ENCODE results near the gene EXOC6.
"Not testable (repeated sequence)": the region's sequence is repeated elsewhere in the genome, so short reads cannot be mapped to it uniquely, and the experiment has no call there.

EXOC6 gene

GRCh38 chr10:92923416-92923815, 75.1 kb downstream of the EXOC6 start:
- DNase-seq (ENCODE audit: low read depth, low spot score), result no peak
- no peak overlapping the region for H3K27ac ChIP-seq

GRCh38 chr10:92929896-92930295, 81.6 kb downstream of the EXOC6 start:
- H3K27ac ChIP-seq, result no peak overlapping the region
- no peak for DNase-seq (ENCODE audit: low read depth, low spot score)

GRCh38 chr10:92931597-92931996, 83.3 kb downstream of the EXOC6 start:
- no peak for DNase-seq (ENCODE audit: low read depth, low spot score)
- no peak overlapping the region for H3K27ac ChIP-seq

GRCh38 chr10:92937876-92938275, 89.6 kb downstream of the EXOC6 start:
- H3K27ac ChIP-seq, result no peak overlapping the region
- DNase-seq (ENCODE audit: low read depth, low spot score), result no peak

GRCh38 chr10:92938841-92939240, 90.5 kb downstream of the EXOC6 start:
- DNase-seq (ENCODE audit: low read depth, low spot score), result no peak
- no peak overlapping the region for H3K27ac ChIP-seq

- no peak overlapping the region for H3K27ac ChIP-seq
Observed at GRCh38 chr10:92942226-92942625, 93.9 kb downstream of the EXOC6 start.

GRCh38 chr10:92946491-92946890, 98.2 kb downstream of the EXOC6 start:
- no peak overlapping the region for H3K27ac ChIP-seq
- no peak for DNase-seq (ENCODE audit: low read depth, low spot score)

More at GRCh38 chr10:92942226-92942625, 93.9 kb downstream of the EXOC6 start:
- DNase-seq (ENCODE audit: low read depth, low spot score), result no peak

- H3K27ac ChIP-seq; DNase-seq (ENCODE audit: low read depth, low spot score): not testable (repeated sequence)
Observed at GRCh38 chr10:92952573-92952972, 104.3 kb downstream of the EXOC6 start.

GRCh38 chr10:92957223-92958010, 109.1 kb downstream of the EXOC6 start:
- DNase-seq (ENCODE audit: low read depth, low spot score), result no peak
- H3K27ac ChIP-seq, result no peak overlapping the region

GRCh38 chr10:92961638-92962037, 113.3 kb downstream of the EXOC6 start:
- no peak overlapping the region for H3K27ac ChIP-seq
- no peak for DNase-seq (ENCODE audit: low read depth, low spot score)

GRCh38 chr10:92965314-92965713, 117.0 kb downstream of the EXOC6 start:
- no peak for DNase-seq (ENCODE audit: low read depth, low spot score)

GRCh38 chr10:92967641-92968040, 119.3 kb downstream of the EXOC6 start:
- H3K27ac ChIP-seq, result no peak overlapping the region
- no peak for DNase-seq (ENCODE audit: low read depth, low spot score)

More at GRCh38 chr10:92965314-92965713, 117.0 kb downstream of the EXOC6 start:
- H3K27ac ChIP-seq, result no peak overlapping the region

GRCh38 chr10:92969151-92969550, 120.8 kb downstream of the EXOC6 start:
- no peak overlapping the region for H3K27ac ChIP-seq
- no peak for DNase-seq (ENCODE audit: low read depth, low spot score)

- DNase-seq (ENCODE audit: low read depth, low spot score), result no peak
- H3K27ac ChIP-seq, result no peak overlapping the region
Observed at GRCh38 chr10:92970301-92971070, 122.2 kb downstream of the EXOC6 start.

GRCh38 chr10:92972066-92972870, 123.9 kb downstream of the EXOC6 start:
- no peak overlapping the region for H3K27ac ChIP-seq

GRCh38 chr10:92972886-92973285, 124.6 kb downstream of the EXOC6 start:
- DNase-seq (ENCODE audit: low read depth, low spot score), result no peak
- no peak overlapping the region for H3K27ac ChIP-seq

More at GRCh38 chr10:92972066-92972870, 123.9 kb downstream of the EXOC6 start:
- DNase-seq (ENCODE audit: low read depth, low spot score), result peak; percentile 60

GRCh38 chr10:92976278-92976677, 128.0 kb downstream of the EXOC6 start:
- H3K27ac ChIP-seq; DNase-seq (ENCODE audit: low read depth, low spot score): not testable (repeated sequence)

GRCh38 chr10:92989250-92989649, 140.9 kb downstream of the EXOC6 start:
- no peak overlapping the region for H3K27ac ChIP-seq
- DNase-seq (ENCODE audit: low read depth, low spot score), result no peak

- DNase-seq (ENCODE audit: low read depth, low spot score), result no peak
- H3K27ac ChIP-seq, result no peak overlapping the region
Observed at GRCh38 chr10:92990615-92991014, 142.3 kb downstream of the EXOC6 start.

GRCh38 chr10:92991513-92991912, 143.2 kb downstream of the EXOC6 start:
- no peak for DNase-seq (ENCODE audit: low read depth, low spot score)
- no peak overlapping the region for H3K27ac ChIP-seq
